BJ (cell line): ENCODE measurements around the gene SLC51B. TPM values are rescaled to one million over a fixed set of nuclear protein-coding genes. Genes with fewer than 3 reads are reported as not detected.
"Not testable (repeated sequence)": the region's sequence is repeated elsewhere in the genome, so short reads cannot be mapped to it uniquely, and the experiment has no call there.

Source experiments
- CTCF ChIA-PET: fragments of 350-600 bp; formaldehyde crosslinking; extraction: SDS; loops from one replicate; lab custom pipeline; 2021; ENCODE audit warnings: antibody characterized with exemption, inconsistent platforms; lab: Yijun Ruan, JAX
- POLR2A ChIA-PET: fragments of 300-600 bp; sonication (Branson Sonifier 250); formaldehyde crosslinking; extraction: SDS; loops from one replicate; lab custom pipeline; 2021; ENCODE audit warnings: antibody characterized with exemption; lab: Charles Lee
- DNase-seq: peaks from one replicate; pipeline ENCODE4 v3.0.0-alpha.2; 2011; ENCODE audit warnings: low read depth
- H3K27me3 ChIP-seq: 2 replicates; pipeline ENCODE4 v1.6.0; 2011; ENCODE audit warnings: low read length; ENCODE audit not compliant: control insufficient read depth, insufficient read depth
- H3K36me3 ChIP-seq: 2 replicates; pipeline ENCODE4 v1.5.1; 2011; ENCODE audit warnings: low read length; ENCODE audit not compliant: control insufficient read depth, insufficient read depth
- H3K4me3 ChIP-seq: 2 replicates; pipeline ENCODE4 v1.5.1; 2011; ENCODE audit warnings: low read depth, mild to moderate bottlenecking, control low read depth, low read length
- CTCF ChIP-seq: IDR thresholded peaks from 2 replicates; pipeline ENCODE4 v1.5.1; 2011; ENCODE audit warnings: low read depth, mild to moderate bottlenecking, control low read depth, inconsistent platforms, low read length, moderate library complexity; ENCODE audit not compliant: insufficient read depth
- polyA plus RNA-seq: library from polyadenylated mRNA; depleted of rRNA; stranded (reverse); fragments of >200 nt; gene quantifications from 2 replicates; pipeline ENCODE4 v1.2.3, GENCODE V29; 2011

SLC51B gene
- polyA plus RNA-seq, 1 experiment, result not detected

- no peaks in the 10 kb centered on the region for H3K36me3 ChIP-seq
- H3K27me3 ChIP-seq, result peaks cover 9% of the 10 kb centered on the region
- DNase-seq, result no peak
- ChIA-PET POLR2A (no interaction called here), CTCF (interaction anchor here (9.3 kb wide), 1 partner anchor 16 kb away, joined by 61 read pairs; no protein-coding TSS in a partner anchor)
- TF ChIP-seq CTCF, result no peak
- no peak overlapping the region for H3K4me3 ChIP-seq
Observed at GRCh38 chr15:65071381-65071811, 26.2 kb downstream of the SLC51B start.

- Histone ChIP-seq H3K4me3 (no peak overlapping the region), H3K27me3 (peaks cover 4% of the 10 kb centered on the region), H3K36me3 (no peaks in the 10 kb centered on the region)
- ChIA-PET POLR2A (no interaction called here), CTCF (interaction anchor here (0.9 to 9.3 kb wide), 4 partner anchors 11 to 38 kb away, joined by 4 to 61 read pairs (median 14); no protein-coding TSS in a partner anchor)
- TF ChIP-seq CTCF, result no peak
- no peak for DNase-seq
Observed at GRCh38 chr15:65072027-65072426, 26.8 kb downstream of the SLC51B start.

- ChIA-PET POLR2A (no interaction called here), CTCF (interaction anchor here (0.9 to 9.3 kb wide), 4 partner anchors 10 to 39 kb away, joined by 4 to 61 read pairs (median 14); no protein-coding TSS in a partner anchor)
- Histone ChIP-seq H3K27me3 (no peaks in the 10 kb centered on the region; the same call in 1 of the 2 replicates), H3K4me3 (no peak overlapping the region), H3K36me3 (no peaks in the 10 kb centered on the region)
- DNase-seq, result no peak
- no peak for TF ChIP-seq CTCF
Observed at GRCh38 chr15:65072617-65073016, 27.4 kb downstream of the SLC51B start.

GRCh38 chr15:65074946-65075345, 29.8 kb downstream of the SLC51B start:
- H3K27me3 ChIP-seq, H3K36me3 ChIP-seq, H3K4me3 ChIP-seq, DNase-seq, POLR2A ChIA-PET: not testable (repeated sequence)
- CTCF ChIA-PET, result interaction anchor here (2.2 to 9.3 kb wide), 4 partner anchors 12 to 40 kb away, joined by 8 to 61 read pairs (median 34); no protein-coding TSS in a partner anchor

DNA sequence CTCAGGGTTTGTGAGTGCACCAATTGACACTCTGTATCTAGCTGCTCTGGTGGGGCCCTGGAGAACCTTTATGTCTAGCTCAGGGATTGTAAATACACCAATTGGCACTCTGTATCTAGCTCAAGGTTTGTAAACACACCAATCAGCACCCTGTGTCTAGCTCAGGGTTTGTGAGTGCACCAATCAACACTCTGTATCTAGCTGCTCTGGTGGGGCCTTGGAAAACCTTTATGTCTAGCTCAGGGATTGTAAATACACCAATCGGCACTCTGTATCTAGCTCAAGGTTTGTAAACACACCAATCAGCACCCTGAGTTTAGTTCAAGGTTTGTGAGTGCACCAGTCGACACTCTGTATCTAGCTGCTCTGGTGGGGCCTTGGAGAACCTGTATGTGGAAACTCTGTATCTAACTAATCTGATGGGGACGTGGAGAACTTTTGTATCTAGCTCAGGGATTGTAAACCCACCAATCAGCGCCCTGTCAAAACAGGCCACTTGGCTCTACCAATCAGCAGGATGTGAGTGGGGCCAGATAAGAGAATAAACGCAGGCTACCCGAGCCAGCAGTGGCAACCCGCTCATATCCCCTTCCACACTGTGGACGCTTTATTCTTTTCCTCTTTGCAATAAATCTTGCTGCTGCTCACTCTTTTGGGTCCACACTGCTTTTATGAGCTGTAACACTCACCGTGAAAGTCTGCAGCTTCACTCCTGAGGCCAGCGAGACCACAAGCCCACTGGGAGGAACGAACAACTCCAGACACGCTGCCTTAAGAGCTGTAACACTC, 30.6 kb downstream of the SLC51B start:
- H3K27me3 ChIP-seq, POLR2A ChIA-PET, DNase-seq, H3K4me3 ChIP-seq, H3K36me3 ChIP-seq: not testable (repeated sequence)
- CTCF ChIA-PET, result interaction anchor here (0.9 to 13.4 kb wide), 8 partner anchors 8 to 41 kb away, joined by 3 to 301 read pairs (median 40); partner anchors contain the start of gene RASL12
